ENCODE data around the gene TMTC2.

- no peak for TF ChIP-seq CTCF (IDR thresholded peaks at IDR 0.05)
- TF ChIP-seq POLR2A (IDR thresholded peaks at IDR 0.05), result peak in 1 of 2 donors; percentile 10
These were observed 610 bp downstream of the TMTC2 start for GRCh38 chr12:82687021-82688011.
